NCI-H460 (cell line): Measurements from ENCODE around the gene XRCC6. TPM values are rescaled to one million over a fixed set of nuclear protein-coding genes. Genes with fewer than 3 reads are reported as not detected.
"Not testable (repeated sequence)": the region's sequence is repeated elsewhere in the genome, so short reads cannot be mapped to it uniquely, and the experiment has no call there.

ENCODE experiments used
- DNase-seq: peaks from one replicate; pipeline ENCODE4 v3.0.0-alpha.2; 2016; ENCODE audit warnings: low read depth; ENCODE audit errors: extremely low read depth
- total RNA-seq: library from RNA; depleted of rRNA; stranded (reverse); fragments of >200 nt; shearing (Covaris generic); gene quantifications from 2 replicates; pipeline ENCODE4 v1.2.3, GENCODE V29; 2014

Gene XRCC6
- total RNA-seq, 1 experiment from 2014 or later: 336 TPM

DNA sequence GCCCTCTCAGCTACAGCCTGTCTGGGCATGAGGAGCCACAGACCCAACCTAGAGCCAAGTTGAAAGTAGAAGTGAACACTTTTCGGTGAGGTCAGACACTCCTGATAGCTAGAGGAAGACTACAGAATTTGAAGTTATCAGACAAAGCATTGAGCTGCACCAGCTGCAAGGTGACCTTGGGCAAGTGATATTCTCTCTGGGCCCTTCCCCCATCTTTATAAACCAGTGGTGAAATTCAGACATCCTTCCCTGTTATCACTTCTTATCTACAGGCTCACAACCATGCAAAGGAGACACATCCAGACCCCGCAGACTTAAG lies 23.5 kb upstream of the XRCC6 start:
- DNase-seq: no peak

DNA sequence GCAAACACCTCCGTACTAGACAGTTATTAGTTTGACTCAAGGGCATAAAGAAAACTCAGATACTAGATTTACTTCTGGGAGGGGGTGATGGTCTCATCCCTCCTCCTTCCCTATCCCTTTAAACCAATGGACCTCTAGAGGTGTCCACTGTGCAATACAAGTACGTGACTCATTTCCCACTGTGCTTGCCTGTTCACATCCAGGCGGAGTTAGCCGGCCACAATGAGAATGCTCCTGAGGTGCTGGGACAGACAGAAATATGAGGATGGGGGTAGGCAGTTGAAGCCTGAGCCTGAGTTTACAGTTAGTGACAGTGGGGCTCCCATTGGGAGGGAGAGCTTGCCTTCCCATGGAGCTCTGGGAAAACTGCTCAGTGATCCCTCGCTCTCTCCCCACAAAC lies 23.0 kb upstream of the XRCC6 start:
- no peak for DNase-seq

DNA sequence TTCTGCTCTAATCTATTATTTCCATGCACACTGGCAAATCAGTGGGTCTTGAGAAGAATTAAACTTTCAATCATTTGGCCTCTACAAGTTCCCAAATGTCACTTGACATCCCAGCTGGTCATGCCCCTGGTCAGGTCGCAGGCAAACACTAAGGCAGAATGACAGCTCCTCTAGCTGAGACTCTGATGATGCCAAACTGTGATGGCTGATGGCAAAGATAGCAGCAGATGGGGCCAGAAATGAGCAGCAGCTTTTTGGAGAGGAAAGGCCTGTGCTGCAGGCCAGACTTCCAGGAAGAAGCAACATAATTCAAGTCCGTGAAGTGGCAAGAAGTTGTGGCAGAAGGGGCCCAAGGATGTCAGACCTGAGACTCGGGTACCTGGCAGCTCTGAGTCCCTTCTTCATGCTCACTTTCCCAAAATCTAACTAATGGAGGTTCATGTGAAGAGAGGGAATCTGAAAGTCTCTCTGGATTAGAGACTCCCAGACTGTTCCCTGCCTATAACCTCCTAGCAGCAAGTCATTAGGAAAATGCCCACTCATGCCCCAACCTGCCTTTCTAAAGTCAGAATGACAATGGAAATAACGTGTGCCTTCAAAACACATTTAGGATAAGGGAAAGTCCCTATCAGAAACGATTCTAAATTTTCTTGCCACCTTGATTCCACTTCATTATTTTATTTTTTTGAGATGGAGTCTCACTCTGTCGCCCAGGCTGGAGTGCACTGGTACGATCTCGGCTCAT lies 22.0 kb upstream of the XRCC6 start:
- no peak for DNase-seq

DNA sequence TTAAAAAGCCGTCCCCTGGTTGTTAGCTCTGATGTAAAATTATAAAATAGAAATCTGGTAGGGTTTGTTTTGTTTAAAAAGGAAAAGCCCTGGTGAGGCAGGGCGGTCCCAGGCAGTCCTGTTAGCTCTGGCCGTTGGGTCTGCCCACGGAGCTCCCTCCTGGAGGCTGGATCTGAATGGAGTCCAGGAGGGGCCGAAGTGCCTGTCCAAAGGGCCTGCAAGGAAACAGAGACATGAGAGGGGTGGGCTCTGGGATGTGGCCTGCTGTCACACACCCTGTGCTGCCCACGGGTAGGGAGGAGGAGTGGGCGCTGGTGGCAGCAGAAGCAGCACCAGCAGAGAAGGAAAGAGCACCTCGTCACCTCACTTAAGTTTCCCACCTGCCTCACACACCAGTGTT lies 20.1 kb upstream of the XRCC6 start:
- DNase-seq: no peak

DNA sequence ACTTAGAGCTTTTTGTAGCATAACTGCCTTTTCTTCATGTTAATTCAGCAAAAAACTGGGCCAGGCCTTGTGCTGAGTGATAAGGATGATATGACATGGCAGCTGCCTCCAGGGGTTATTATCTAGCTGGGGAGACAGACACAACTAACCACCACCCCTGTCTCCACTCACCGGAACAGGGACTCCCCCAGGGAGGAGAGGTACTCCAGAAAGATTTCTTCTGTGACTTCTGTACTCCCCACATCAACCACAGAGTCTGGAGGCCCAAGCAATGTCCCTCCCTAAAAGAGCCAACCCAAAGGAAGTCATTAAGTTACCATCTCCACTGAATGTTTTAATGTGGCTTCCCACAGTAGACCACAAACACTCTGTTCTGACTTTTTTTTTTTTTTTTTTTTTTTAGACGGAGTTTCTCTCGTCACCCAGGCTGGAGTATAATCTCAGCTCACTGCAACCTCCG lies 17.2 kb upstream of the XRCC6 start:
- DNase-seq: no peak

DNA sequence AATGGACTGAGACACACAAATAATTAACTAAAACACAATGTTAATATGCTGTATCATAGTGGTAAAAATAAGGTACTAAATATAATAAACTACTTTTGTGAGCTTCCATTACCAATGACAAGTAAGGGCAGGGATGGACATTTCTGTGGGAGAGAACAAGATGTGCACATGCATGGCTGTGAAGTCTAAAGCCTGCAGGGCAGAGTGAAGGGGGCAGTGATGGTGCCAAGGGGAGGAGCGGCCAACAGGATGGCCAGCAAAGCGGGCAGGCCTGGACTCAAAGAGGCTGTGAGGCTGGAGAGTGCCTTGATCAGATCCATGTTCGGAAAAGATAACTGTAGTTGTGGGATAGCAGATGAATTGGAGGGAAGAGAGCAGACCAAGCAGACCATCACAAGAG lies 12.7 kb upstream of the XRCC6 start:
- DNase-seq: no peak

DNA sequence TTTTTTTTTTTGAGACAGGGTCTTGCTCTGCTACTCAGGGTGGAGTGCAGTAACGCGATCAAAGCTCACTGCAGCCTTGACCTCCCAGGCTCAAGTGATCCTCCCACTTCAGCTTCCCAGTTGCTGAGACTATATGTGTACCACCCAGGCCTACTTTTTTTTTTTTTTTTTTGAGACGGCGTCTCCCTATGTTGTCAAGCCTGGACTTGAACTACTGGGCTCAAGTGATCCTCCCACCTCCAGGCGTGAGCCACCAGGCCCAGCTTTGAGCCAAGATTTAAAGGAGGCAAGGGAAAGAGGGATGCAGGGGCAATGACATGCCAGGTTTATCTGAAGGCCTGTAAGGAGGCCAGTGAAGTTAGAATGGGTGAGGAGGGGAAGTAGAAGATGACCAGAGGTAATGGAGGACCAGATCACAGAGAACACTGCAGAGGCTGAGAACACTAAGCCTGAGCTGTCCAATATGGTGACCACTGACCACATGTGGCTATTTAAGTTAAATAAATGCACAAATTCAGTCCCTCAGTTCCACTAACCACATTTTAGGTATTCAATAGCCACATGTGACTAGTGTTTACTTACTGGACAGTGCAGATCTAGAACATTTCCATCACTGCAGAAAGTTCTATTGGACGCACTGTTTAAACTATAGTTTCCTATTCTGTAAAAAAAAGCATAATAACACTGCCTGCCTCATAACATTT lies 8.3 kb upstream of the XRCC6 start:
- DNase-seq: no peak

DNA sequence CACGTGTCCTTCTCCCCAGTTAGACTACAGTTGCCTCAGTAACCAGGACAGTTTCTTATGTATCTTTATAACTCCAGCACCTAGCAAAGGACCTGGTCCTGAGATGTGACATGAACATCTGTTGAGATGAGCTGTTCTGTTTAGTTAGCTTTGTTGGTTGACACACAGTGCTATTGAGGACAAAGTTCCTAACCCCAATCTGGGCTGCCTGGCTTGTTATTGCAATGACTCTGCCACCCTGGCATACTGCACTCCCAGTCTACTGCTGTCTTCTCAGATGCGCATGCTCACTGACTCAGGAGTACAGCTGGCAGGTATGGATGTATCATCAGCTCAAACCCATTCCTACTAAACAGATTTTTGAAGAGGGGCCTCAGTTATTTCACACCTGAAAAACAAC lies 7.6 kb upstream of the XRCC6 start:
- no peak for DNase-seq

DNA sequence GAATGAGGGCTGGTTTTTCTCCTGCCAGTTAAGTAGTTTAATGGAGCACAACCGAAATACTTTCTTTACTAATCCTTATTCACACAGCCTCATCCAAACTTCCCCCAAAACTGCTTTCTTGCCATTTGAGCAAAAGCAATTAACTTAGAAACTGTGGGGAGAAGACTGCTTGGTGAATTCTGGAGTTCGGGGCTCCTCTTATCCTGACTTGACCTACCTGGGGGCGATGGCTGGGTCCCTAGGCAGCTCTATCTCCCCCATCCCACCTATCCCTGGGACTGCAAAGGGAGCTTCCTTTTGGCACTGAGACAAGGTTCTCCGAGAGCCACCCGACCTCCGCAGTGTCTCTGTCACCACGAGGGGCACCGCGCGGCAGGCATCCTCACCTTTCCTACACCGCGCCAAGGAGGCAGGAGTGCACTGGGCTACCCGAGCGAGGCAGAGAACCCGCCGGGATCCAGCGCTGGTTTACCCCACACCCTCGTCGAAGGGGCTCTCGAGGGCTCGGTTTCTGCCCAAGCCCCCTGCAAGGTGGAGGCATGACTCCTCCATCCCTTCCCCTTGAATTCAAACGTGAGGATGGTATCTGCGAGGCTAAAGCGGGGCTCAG lies 1.0 kb upstream of the XRCC6 start:
- DNase-seq: no peak

DNA sequence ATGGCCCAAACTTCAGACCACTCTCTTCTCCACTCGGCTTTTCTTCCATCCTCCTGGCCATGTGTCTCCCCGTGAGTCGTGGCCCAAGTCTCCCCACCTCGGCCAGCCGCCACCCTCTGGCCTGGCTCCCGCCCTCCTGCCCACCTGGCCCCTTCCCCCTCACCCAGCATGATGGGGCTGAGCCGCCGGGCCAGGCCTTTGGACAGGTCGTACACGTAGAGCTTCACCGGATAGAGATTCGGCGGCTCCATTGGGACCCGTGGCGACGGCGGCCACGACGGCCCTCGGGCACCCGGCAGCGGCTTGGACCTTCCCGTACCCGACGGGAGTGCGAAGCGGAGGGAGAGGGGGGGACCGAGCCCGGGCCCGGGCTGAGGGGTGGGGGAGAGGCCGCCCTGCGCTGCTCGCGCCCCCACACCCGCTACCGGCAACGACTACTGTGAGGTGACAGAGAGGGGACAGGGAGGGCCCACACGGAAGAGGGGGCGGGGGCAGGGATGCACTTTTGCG lies 451 bp upstream of the XRCC6 start, which contains the start of gene DESI1:
Gene DESI1, minus strand, starts transcription at position 455 of the 510 bp plus-strand sequence. Its CDS starts 204 bp downstream, at position 251.
- DNase-seq: no peak

DNA sequence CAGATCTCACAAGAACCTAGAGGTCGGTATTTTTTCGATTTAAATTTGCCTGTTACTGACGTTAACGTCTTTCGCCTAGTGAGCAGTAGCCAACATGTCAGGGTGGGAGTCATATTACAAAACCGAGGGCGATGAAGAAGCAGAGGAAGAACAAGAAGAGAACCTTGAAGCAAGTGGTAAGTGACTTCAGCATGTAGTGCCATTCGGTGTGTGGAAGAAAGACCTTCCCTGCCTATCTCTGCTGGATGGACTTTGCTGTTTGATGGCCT lies 750 bp downstream of the XRCC6 start:
- DNase-seq: no peak

DNA sequence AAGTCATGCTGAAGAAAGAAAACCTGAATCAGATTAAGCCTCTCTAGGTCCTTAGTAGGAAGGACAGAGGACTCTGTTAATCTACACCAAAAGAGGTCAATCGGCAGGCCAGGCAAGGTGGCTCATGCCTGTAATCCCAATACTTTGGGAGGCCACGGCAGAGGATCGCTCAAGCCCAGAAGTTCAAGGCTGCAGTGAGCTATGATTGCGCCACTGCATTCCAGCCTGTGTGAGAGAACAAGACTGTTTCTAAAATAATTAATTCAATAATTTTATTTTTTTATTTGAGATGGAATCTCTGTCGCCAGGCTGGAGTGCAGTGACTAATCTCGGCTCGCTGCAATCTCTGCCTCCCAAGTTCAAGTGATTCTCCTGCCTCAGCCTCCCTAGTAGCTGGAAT lies 4.5 kb downstream of the XRCC6 start:
- no peak for DNase-seq

DNA sequence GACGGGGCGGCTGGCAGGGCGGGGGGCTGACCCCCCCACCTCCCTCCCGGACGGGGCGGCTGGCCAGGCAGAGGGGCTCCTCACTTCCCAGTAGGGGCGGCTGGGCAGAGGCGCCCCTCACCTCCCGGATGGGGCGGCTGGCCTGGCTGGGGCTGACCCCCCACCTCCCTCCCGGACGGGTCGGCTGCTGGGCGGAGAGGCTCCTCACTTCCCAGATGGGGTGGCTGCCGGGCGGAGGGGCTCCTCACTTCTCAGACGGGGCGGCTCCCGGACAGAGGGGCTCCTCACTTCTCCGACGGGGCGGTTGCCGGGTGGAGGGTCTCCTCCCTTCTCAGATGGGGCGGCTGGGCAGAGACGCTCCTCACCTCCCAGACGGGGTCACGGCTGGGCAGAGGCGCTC lies 10.0 kb downstream of the XRCC6 start:
- DNase-seq: not testable (repeated sequence)

DNA sequence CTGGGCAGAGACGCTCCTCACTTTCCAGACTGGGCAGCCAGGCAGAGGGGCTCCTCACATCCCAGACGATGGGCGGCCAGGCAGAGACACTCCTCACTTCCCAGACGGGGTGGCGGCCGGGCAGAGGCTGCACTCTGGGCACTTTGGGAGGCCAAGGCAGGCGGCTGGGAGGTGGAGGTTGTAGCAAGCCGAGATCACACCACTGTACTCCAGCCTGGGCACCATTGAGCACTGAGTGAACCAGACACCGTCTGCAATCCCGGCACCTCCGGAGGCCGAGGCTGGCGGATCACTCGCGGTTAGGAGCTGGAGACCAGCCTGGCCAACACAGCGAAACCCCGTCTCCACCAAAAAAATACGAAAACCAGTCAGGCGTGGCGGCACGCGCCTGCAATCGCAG lies 10.5 kb downstream of the XRCC6 start:
- DNase-seq: not testable (repeated sequence)

DNA sequence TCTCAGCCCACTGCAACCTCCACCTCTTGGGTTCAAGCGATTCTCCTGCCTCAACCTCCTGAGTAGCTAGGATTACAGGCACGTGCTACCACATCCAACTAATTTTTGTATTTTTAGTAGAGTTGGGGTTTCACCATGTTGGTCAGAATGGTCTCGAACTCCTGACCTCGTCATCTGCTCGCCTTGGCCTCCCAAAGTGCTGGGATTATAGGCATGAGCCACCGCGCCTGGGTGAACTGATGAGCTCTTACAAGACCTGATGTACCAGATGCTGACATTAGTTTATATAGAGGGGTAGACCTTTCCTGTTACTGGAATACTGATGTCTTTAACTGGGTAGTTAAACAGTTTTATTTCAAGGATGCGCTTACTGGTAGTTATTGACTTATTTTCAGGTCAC lies 13.5 kb downstream of the XRCC6 start:
- not testable (repeated sequence) for DNase-seq

DNA sequence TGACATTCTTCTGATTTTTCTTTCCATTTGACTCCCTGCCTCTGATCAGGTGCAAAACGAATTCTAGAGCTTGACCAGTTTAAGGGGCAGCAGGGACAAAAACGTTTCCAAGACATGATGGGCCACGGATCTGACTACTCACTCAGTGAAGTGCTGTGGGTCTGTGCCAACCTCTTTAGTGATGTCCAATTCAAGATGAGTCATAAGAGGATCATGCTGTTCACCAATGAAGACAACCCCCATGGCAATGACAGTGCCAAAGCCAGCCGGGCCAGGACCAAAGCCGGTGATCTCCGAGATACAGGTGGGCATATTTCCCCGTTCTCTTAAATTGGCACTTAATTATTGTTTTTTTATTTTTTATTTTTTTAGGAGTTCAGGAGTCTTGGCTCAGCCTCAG lies 15.4 kb downstream of the XRCC6 start:
- no peak for DNase-seq

DNA sequence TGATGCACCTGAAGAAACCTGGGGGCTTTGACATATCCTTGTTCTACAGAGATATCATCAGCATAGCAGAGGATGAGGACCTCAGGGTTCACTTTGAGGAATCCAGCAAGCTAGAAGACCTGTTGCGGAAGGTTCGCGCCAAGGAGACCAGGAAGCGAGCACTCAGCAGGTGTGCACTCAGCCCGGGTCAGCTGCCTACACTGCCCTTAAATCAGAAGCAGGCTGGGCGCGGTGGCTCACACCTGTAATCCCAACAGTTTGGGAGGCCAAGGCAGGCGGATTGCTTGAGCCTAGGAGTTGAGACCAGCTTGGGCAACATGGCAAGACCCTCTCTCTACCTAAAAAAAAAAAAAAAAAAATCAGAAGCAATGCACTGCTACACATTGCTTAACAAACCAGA lies 16.5 kb downstream of the XRCC6 start:
- DNase-seq: not testable (repeated sequence)

DNA sequence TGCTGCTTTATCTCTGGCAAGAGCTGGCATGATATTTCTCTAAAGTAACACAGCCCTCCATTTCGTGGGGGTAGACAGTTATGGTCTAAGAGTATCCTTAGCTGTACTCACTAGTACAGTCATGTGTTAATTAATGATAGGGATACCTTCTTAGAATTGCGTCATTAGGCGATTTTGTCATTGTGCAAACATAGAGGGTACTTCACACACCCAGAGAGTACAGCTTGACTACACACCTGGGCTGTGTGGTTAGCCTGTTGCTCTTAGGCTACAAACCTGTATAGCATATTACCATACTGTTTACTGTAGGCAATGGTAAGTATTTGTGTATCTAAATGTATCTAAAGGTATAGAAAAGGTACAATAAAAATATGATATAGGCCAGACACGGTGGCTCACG lies 17.0 kb downstream of the XRCC6 start:
- DNase-seq: no peak

DNA sequence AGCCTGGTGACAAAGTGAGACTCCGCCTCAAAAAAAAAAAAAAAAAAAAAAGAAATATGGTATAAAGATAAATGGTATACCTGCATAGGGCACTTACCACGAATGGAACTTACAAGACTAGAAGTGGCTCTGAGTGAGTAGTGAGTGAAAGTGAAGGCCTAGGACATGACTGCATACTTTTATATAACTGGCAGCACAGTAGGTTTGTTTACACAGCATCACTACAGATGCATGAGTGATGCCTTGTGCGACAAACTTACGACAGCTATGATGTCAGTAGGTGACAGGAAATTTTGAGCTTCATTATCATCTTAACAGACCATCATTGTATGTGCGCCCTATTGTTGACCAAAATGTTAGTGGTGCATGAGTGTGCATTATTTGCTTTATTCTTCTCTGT lies 17.7 kb downstream of the XRCC6 start:
- no peak for DNase-seq

DNA sequence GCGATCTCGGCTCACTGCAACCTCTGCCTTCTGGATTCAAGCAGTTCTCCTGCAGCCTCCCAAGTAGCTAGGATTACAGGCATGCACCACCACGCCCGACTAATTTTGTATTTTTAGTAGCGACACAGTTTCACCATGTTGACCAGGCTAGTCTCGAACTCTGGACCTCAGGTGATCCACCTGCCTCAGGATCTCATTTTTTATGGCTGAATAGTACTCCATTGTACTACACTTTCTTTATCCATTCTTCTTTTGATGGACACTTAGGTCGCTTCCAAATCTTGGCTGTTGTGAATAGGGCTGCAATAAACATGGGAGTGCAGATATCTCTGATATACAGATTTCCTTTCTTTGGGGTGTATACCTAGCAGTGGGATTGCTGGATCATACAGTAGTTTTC lies 20.8 kb downstream of the XRCC6 start:
- no peak for DNase-seq

DNA sequence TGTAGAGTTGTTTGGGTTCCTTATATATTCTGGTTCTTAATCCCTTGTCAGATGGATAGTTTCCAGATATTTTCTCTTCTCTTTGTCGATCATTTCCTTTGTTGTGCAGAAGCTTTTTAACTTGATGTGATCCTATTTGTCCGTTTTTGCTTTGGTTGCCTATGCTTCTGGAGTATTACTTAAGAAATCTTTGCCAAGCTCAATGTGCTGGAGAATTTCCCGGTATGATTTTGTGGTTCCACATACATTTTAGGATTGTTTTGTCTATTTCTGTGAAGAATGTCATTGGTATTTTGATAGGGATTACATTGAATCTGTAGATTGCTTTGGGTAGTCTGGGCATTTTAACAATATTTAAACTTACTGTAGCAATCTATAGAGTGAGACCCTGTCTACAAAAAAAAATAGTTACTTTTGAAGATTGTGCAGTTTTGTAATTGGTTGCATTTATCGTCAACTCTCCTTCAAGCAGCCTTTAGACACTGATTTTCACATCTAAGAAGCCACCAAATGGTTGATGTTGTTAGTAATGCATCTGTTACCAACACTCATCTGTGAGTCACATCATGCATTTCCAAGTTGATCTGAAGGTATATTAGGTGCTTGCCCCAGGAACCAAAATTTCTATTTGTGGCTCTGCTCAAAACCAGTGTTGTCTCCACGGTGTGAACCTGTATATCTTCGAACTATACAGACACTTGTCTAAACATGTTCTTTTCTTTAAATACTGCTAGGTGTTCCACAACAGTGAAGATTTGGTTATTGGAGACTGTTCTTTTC lies 21.4 kb downstream of the XRCC6 start:
- no peak for DNase-seq
